COLO668 (cell line): ENCODE measurements around the gene TTI1.

ENCODE experiments used
- DNase-seq: peaks from one replicate; lab custom pipeline; 2025; ENCODE audit not compliant: unreplicated experiment; lab: John Stamatoyannopoulos, UW

TTI1 gene

GRCh38 chr20:38055294-38055693, 22.0 kb upstream of the TTI1 start:
- DNase-seq, result no peak

GRCh38 chr20:38054647-38055046, 21.4 kb upstream of the TTI1 start:
- no peak for DNase-seq

GRCh38 chr20:38052870-38053269, 19.6 kb upstream of the TTI1 start:
- no peak for DNase-seq

- no peak for DNase-seq
Observed at GRCh38 chr20:38050686-38051085, 17.4 kb upstream of the TTI1 start.

- no peak for DNase-seq
Observed at GRCh38 chr20:38049800-38050199, 16.5 kb upstream of the TTI1 start.

GRCh38 chr20:38046572-38046971, 13.3 kb upstream of the TTI1 start:
- no peak for DNase-seq

GRCh38 chr20:38044685-38045084, 11.4 kb upstream of the TTI1 start:
- no peak for DNase-seq

GRCh38 chr20:38043512-38044300, 10.4 kb upstream of the TTI1 start:
- DNase-seq, result no peak

- DNase-seq, result no peak
Observed at GRCh38 chr20:38040276-38040675, 7.0 kb upstream of the TTI1 start.

GRCh38 chr20:38036366-38036765, 3.1 kb upstream of the TTI1 start:
- no peak for DNase-seq

GRCh38 chr20:38034961-38035360, 1.7 kb upstream of the TTI1 start:
- DNase-seq, result no peak

GRCh38 chr20:38034108-38034649, 923 bp upstream of the TTI1 start:
- DNase-seq, result no peak

- peak; percentile 73 for DNase-seq
Observed at GRCh38 chr20:38032585-38033329, 499 bp downstream of the TTI1 start.

GRCh38 chr20:38031957-38032356, 1.3 kb downstream of the TTI1 start:
- no peak for DNase-seq

- DNase-seq, result no peak
Observed at GRCh38 chr20:38029453-38029852, 3.8 kb downstream of the TTI1 start.

- no peak for DNase-seq
Observed at GRCh38 chr20:38024496-38024895, 8.8 kb downstream of the TTI1 start.

- no peak for DNase-seq
Observed at GRCh38 chr20:38023181-38024001, 9.9 kb downstream of the TTI1 start.

- peak; percentile 27 for DNase-seq
Observed at GRCh38 chr20:38021087-38021772, 12.0 kb downstream of the TTI1 start.

- no peak for DNase-seq
Observed at GRCh38 chr20:38018385-38018784, 14.9 kb downstream of the TTI1 start.

- no peak for DNase-seq
Observed at GRCh38 chr20:38017959-38018358, 15.3 kb downstream of the TTI1 start.

- no peak for DNase-seq
Observed at GRCh38 chr20:38013887-38014286, 19.4 kb downstream of the TTI1 start.
